IPS-15b (cell line): ENCODE results near the gene AVEN.

Source experiments
- H3K27me3 ChIP-seq: one replicate; pipeline ENCODE4 v1.6.1; 2013; ENCODE audit warnings: low read length; ENCODE audit not compliant: control insufficient read depth, insufficient read depth
- H3K36me3 ChIP-seq: one replicate; pipeline ENCODE4 v1.6.1; 2013; ENCODE audit warnings: low read length; ENCODE audit not compliant: control insufficient read depth, insufficient read depth
- H3K4me1 ChIP-seq: one replicate; pipeline ENCODE4 v1.6.1; 2013; ENCODE audit warnings: mild to moderate bottlenecking, low read length; ENCODE audit not compliant: control insufficient read depth, insufficient read depth
- H3K4me3 ChIP-seq: one replicate; pipeline ENCODE4 v1.5.1; 2013; ENCODE audit warnings: low read depth, low read length
- H3K9ac ChIP-seq: one replicate; pipeline ENCODE4 v1.6.1; 2013; ENCODE audit warnings: low read depth, mild to moderate bottlenecking, low read length
- H3K9me3 ChIP-seq: one replicate; pipeline ENCODE4 v1.6.1; 2013; ENCODE audit warnings: mild to moderate bottlenecking, low read length; ENCODE audit not compliant: control insufficient read depth, insufficient read depth

The AVEN gene

GRCh38 chr15:33971811-33972210 is 67.2 kb downstream of the AVEN start:
- no peak overlapping the region for H3K9ac ChIP-seq
- H3K4me1 ChIP-seq = no peaks in the 10 kb centered on the region
- H3K9me3 ChIP-seq = no peaks in the 10 kb centered on the region
- H3K27me3 ChIP-seq = no peaks in the 10 kb centered on the region
- H3K4me3 ChIP-seq = no peak overlapping the region
- H3K36me3 ChIP-seq = no peaks in the 10 kb centered on the region

DNA sequence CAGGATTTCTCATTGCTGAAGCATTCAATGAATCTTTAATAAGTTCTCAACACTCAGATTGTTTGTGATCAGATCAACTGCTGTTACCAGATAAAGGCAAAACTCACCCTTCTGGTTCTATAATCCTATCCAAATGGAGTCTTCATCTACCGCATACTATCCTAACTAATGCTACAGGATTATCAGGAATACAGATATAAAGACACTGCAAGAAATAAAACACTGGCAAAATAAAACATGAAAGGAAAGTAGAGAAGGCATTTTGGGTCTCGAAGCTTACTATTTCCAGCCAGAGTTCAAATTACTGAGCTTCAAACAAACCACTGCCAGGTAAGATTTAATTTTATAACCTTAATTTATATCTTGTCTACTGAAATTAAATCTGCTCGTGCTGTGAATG is 70.2 kb downstream of the AVEN start:
- Histone ChIP-seq H3K9me3 (no peaks in the 10 kb centered on the region), H3K27me3 (no peaks in the 10 kb centered on the region), H3K36me3 (no peaks in the 10 kb centered on the region), H3K9ac (no peak overlapping the region), H3K4me1 (no peaks in the 10 kb centered on the region), H3K4me3 (no peak overlapping the region)

- Histone ChIP-seq H3K27me3 (no peaks in the 10 kb centered on the region), H3K4me3 (no peak within 1 kb of the TSS), H3K36me3 (no peaks in the 10 kb centered on the region)
These were observed 70.8 kb downstream of the AVEN start, which contains the start of gene CHRM5 for GRCh38 chr15:33968224-33968623. CHRM5 (plus strand) TSS chr15:33968497; CDS start chr15:34062718, 94,221 bp downstream.

DNA sequence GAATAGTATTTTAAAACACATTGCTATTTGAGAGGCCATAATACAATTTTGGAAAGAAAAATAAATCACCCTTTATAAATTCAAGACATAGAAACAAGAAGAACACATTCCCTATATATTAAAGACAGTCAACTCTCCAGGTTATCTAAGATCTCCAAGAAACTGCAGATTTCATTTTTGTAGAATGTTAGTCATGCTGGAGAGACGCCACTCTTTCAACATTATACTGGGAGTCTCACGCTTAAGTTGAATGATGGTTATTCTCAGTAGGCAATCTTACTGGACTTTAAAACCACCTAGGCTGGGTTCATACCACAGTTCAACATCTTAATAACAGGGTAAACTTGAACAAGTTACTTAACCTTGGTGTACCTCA is 74.4 kb downstream of the AVEN start:
- no peaks in the 10 kb centered on the region for H3K9me3 ChIP-seq
- no peak overlapping the region for H3K4me3 ChIP-seq
- H3K4me1 ChIP-seq = no peaks in the 10 kb centered on the region
- no peak overlapping the region for H3K9ac ChIP-seq
- H3K27me3 ChIP-seq = no peaks in the 10 kb centered on the region
- H3K36me3 ChIP-seq = no peaks in the 10 kb centered on the region

More at GRCh38 chr15:33968224-33968623, 70.8 kb downstream of the AVEN start, which contains the start of gene CHRM5:
- Histone ChIP-seq H3K9me3 (no peaks in the 10 kb centered on the region), H3K4me1 (no peaks in the 10 kb centered on the region), H3K9ac (no peak within 1 kb of the TSS)

GRCh38 chr15:33963831-33964664 is 75.0 kb downstream of the AVEN start:
- H3K4me1 ChIP-seq = no peaks in the 10 kb centered on the region
- no peak overlapping the region for H3K9ac ChIP-seq
- H3K36me3 ChIP-seq = no peaks in the 10 kb centered on the region
- H3K27me3 ChIP-seq = no peaks in the 10 kb centered on the region
- H3K4me3 ChIP-seq = no peak overlapping the region
- H3K9me3 ChIP-seq = no peaks in the 10 kb centered on the region

DNA sequence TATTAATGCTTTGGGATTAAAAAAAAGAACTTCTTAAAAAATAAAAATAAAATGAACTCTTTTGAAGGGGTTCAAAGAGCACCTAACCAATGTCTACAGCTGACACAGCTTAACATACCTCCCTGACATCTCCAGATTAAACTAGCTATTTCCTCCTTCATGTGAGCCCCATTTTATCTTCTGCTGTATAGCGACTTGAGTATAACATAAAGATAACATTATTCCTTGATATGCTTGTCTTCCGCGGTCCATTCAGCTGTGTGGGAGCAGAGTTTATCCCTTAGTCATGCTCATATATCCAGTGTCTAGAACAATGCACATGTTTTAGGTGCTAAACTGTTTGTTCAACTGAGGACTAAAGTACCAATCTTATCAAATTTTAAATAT is 78.5 kb downstream of the AVEN start:
- Histone ChIP-seq H3K4me1 (no peaks in the 10 kb centered on the region), H3K36me3 (no peaks in the 10 kb centered on the region), H3K27me3 (no peaks in the 10 kb centered on the region), H3K4me3 (no peak overlapping the region), H3K9ac (no peak overlapping the region), H3K9me3 (no peaks in the 10 kb centered on the region)

- Histone ChIP-seq H3K27me3 (no peaks in the 10 kb centered on the region), H3K36me3 (no peaks in the 10 kb centered on the region), H3K9ac (no peak overlapping the region), H3K4me3 (no peak overlapping the region), H3K4me1 (no peaks in the 10 kb centered on the region), H3K9me3 (no peaks in the 10 kb centered on the region)
These were observed 79.0 kb downstream of the AVEN start for GRCh38 chr15:33959844-33960548.

DNA sequence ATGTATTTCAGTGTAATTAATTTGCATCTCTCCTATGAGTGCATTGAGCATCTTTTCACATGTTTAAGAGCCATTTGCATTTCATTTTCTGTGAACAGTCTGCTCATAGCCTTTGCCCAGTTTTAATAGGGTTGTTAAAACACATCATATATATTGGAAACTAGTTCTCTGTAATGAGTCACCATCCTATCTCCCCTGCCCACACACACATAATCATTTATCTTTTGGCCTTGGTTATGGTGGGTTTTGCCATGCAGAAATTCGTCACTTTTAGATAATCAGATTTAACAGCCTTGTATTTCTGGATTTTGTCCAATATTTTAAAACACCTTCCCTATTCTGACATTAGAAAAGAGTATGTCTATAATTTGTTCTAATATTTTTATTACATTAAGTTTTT is 82.6 kb downstream of the AVEN start:
- no peaks in the 10 kb centered on the region for H3K27me3 ChIP-seq
- H3K4me3 ChIP-seq = no peak overlapping the region
- H3K9ac ChIP-seq = no peak overlapping the region
- H3K9me3 ChIP-seq = no peaks in the 10 kb centered on the region
- H3K36me3 ChIP-seq = no peaks in the 10 kb centered on the region
- H3K4me1 ChIP-seq = no peaks in the 10 kb centered on the region

DNA sequence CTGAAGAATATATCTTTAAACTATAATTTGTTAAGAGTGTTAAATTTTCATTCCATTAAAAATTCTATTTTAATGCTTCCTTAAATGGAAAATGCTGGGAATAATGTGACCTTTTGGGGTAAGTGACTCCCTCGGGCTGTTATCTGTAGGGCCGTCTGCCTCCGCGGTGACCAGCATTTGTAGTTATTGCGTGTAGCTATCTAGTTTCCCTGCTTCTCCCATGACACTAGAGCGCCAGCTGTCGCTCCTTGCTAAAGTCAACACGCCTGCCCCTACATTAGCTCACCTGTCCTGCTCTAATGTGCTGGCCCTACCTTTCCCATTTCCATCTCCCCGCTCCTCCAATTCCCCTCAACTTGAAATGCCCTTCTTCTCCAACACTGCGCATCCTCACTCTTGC is 83.1 kb downstream of the AVEN start:
- Histone ChIP-seq H3K4me3 (no peak overlapping the region), H3K9me3 (no peaks in the 10 kb centered on the region), H3K36me3 (no peaks in the 10 kb centered on the region), H3K9ac (no peak overlapping the region), H3K27me3 (no peaks in the 10 kb centered on the region), H3K4me1 (no peaks in the 10 kb centered on the region)

- H3K9me3 ChIP-seq = no peaks in the 10 kb centered on the region
- no peaks in the 10 kb centered on the region for H3K4me1 ChIP-seq
These were observed 92.9 kb downstream of the AVEN start for GRCh38 chr15:33946152-33946551.

DNA sequence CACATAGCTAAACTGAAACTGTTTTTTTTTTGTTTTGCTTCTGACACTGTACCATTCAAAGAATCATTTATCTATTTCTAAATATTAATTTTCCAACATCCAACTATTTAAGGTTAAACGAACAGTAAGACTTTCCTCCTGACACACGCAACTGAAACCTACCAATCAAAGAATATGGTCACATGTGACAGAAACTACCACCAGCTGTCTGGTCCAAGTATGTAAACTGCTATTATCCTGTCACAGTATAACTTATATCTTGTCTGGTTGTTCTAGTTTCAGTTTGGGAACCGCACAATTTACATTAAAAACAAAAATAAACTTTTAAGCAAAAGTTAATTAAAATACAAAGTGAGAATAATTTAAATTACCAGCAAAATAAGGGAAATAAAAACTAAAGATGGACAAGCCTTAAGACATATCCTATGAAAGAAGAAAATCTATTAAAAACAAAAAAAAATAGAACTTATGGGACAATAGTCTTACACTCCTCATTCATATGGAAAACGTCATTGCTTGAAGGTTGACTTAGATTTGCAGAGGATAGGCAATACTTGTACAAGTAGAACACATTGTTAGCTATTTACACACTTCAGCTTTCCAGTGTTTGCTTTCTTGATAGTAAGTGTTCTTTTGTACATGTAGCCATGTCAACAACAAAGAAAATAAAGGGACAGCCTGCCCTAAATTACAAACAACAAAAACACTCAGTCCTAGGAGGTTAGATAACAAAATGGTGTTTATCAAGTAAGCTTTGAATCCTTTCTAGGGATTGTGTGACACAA is 97.5 kb downstream of the AVEN start:
- no peak overlapping the region for H3K9ac ChIP-seq

More at GRCh38 chr15:33946152-33946551, 92.9 kb downstream of the AVEN start:
- H3K27me3 ChIP-seq = no peaks in the 10 kb centered on the region
- no peak overlapping the region for H3K9ac ChIP-seq
- no peaks in the 10 kb centered on the region for H3K36me3 ChIP-seq
- no peak overlapping the region for H3K4me3 ChIP-seq

More for the DNA sequence above, 97.5 kb downstream of the AVEN start:
- Histone ChIP-seq H3K36me3 (no peaks in the 10 kb centered on the region), H3K4me3 (no peak overlapping the region), H3K4me1 (no peaks in the 10 kb centered on the region), H3K27me3 (no peaks in the 10 kb centered on the region), H3K9me3 (no peaks in the 10 kb centered on the region)
